H1 (cell line): ENCODE measurements around the gene RPSA. TPM values are rescaled to one million over a fixed set of nuclear protein-coding genes. Genes with fewer than 3 reads are reported as not detected.

Source experiments
- CTCF ChIA-PET: fragments of 300-600 bp; sonication (Branson Sonifier 250); formaldehyde crosslinking; loops from one replicate; lab custom pipeline; 2021; ENCODE audit not compliant: partially characterized antibody; lab: Charles Lee
- POLR2A ChIA-PET: fragments of 300-600 bp; sonication (Branson Sonifier 250); formaldehyde crosslinking; loops from one replicate; lab custom pipeline; 2021; ENCODE audit warnings: inconsistent platforms; ENCODE audit not compliant: partially characterized antibody; lab: Charles Lee
- DNase-seq, 2 experiments: peaks; one replicate each; pipeline versions ENCODE4 v3.0.0 to v3.0.0-alpha.2; 2010 to 2022; ENCODE audit warnings: low spot score in 2 of 2, low read depth in 1 of 2, mixed read lengths in 1 of 2
- FAIRE-seq: peaks from 2 replicates; lab custom pipeline; 2011; peaks lifted over from hg19 to GRCh38; lab: Jason Lieb, UNC
- H2AFZ ChIP-seq: 2 replicates; pipeline ENCODE4 v1.8.1; 2012; ENCODE audit warnings: low read length, inconsistent platforms
- H2AK5ac ChIP-seq: 2 replicates; pipeline ENCODE4 v1.6.1; 2013; ENCODE audit warnings: low read depth, low read length
- H2BK120ac ChIP-seq: replicated peaks from 2 replicates; pipeline ENCODE3; 2013; ENCODE audit warnings: low read depth, low read length, inconsistent platforms
- H2BK12ac ChIP-seq: 2 replicates; pipeline ENCODE4 v1.6.1; 2013; ENCODE audit warnings: low read depth, low read length
- H2BK15ac ChIP-seq: 2 replicates; pipeline ENCODE4 v1.6.1; 2013; ENCODE audit warnings: low read length
- H2BK20ac ChIP-seq: 2 replicates; pipeline ENCODE4 v1.6.1; 2013; ENCODE audit warnings: low read length
- H2BK5ac ChIP-seq: 2 replicates; pipeline ENCODE4 v1.6.1; 2013; ENCODE audit warnings: low read depth, low read length
- H3K14ac ChIP-seq: 2 replicates; pipeline ENCODE4 v1.6.1; 2013; ENCODE audit warnings: inconsistent platforms; ENCODE audit not compliant: insufficient read length
- H3K18ac ChIP-seq: 2 replicates; pipeline ENCODE4 v1.6.1; 2013; ENCODE audit warnings: low read length; ENCODE audit errors: extremely low read depth
- H3K23ac ChIP-seq: 2 replicates; pipeline ENCODE4 v1.6.1; 2013; ENCODE audit warnings: inconsistent platforms; ENCODE audit not compliant: insufficient read length
- H3K23me2 ChIP-seq: 2 replicates; pipeline ENCODE4 v1.6.1; 2013; ENCODE audit warnings: low read depth, low read length
- H3K27ac ChIP-seq: 2 replicates; pipeline ENCODE4 v1.6.1; 2011; ENCODE audit warnings: low read depth, low read length, inconsistent platforms
- H3K27me3 ChIP-seq, 4 experiments: replicated peaks in 1 of 4; 1 replicate in 1 of 4; 2 replicates in 3 of 4; pipeline versions ENCODE4 v1.6.1 to v1.8.1; 2011 to 2013; ENCODE audit warnings: low read length in 3 of 4, mild to moderate bottlenecking in 3 of 4, inconsistent platforms in 2 of 4, mixed read lengths in 2 of 4, moderate library complexity in 1 of 4; ENCODE audit not compliant: control insufficient read depth in 3 of 4, insufficient read depth in 3 of 4; ENCODE audit errors: extremely low read depth in 1 of 4
- H3K36me3 ChIP-seq, 4 experiments: 2 replicates each; pipeline versions ENCODE4 v1.6.1 to v1.8.1; 2011 to 2013; ENCODE audit warnings: mild to moderate bottlenecking in 4 of 4, low read length in 3 of 4, moderate library complexity in 2 of 4, control low read depth in 1 of 4, inconsistent platforms in 1 of 4; ENCODE audit not compliant: insufficient read depth in 4 of 4, control insufficient read depth in 2 of 4
- H3K4ac ChIP-seq: replicated peaks from 2 replicates; pipeline ENCODE3; 2013; ENCODE audit warnings: low read length, low read depth, mixed read lengths, inconsistent platforms; ENCODE audit not compliant: insufficient read length
- H3K4me1 ChIP-seq, 4 experiments: replicated peaks in 1 of 4; 1 replicate in 1 of 4; 2 replicates in 3 of 4; pipeline versions ENCODE4 v1.6.1 to v1.8.1; 2011 to 2013; ENCODE audit warnings: low read length in 3 of 4, inconsistent platforms in 2 of 4, mixed read lengths in 1 of 4; ENCODE audit not compliant: insufficient read depth in 4 of 4, control insufficient read depth in 3 of 4
- H3K4me2 ChIP-seq, 2 experiments: 2 replicates each; pipeline versions ENCODE4 v1.6.1 to v1.8.1; 2011 to 2013; ENCODE audit warnings: low read depth in 2 of 2, low read length in 2 of 2, control low read depth in 1 of 2, inconsistent platforms in 1 of 2, mild to moderate bottlenecking in 1 of 2; ENCODE audit not compliant: insufficient read depth in 1 of 2
- H3K4me3 ChIP-seq, 4 experiments: fragments of 200-600, 300-600 bp in 1 of 4; sonication (generic), shearing (Covaris generic), sonication (Bioruptor Twin) in 1 of 4; 2 replicates each; pipeline versions ENCODE4 v1.5.1 to v1.8.1; 2011 to 2016; ENCODE audit warnings: low read length in 4 of 4, low read depth in 3 of 4, control low read depth in 2 of 4, inconsistent platforms in 2 of 4, mild to moderate bottlenecking in 2 of 4, mixed read lengths in 1 of 4, moderate library complexity in 1 of 4; ENCODE audit not compliant: insufficient read depth in 2 of 4; ENCODE audit errors: extremely low read depth in 1 of 4
- H3K56ac ChIP-seq: replicated peaks from 2 replicates; pipeline ENCODE3; 2013; ENCODE audit warnings: low read depth, mild to moderate bottlenecking, mixed read lengths, low read length, inconsistent platforms; ENCODE audit not compliant: insufficient read length
- H3K79me1 ChIP-seq: 2 replicates; pipeline ENCODE4 v1.6.1; 2013; ENCODE audit warnings: low read depth, low read length, control low read depth
- H3K79me2 ChIP-seq, 2 experiments: 2 replicates each; pipeline versions ENCODE4 v1.6.1 to v1.8.1; 2012 to 2013; ENCODE audit warnings: low read length in 2 of 2, mild to moderate bottlenecking in 2 of 2, inconsistent platforms in 1 of 2; ENCODE audit not compliant: insufficient read depth in 2 of 2, control insufficient read depth in 1 of 2
- H3K9ac ChIP-seq, 4 experiments: replicated peaks in 1 of 4; 1 replicate in 1 of 4; 2 replicates in 3 of 4; pipeline versions ENCODE4 v1.6.1 to v1.8.1; 2011 to 2013; ENCODE audit warnings: low read depth in 3 of 4, low read length in 3 of 4, control low read depth in 2 of 4, mild to moderate bottlenecking in 2 of 4, moderate library complexity in 2 of 4, inconsistent platforms in 1 of 4; ENCODE audit errors: extremely low read depth in 1 of 4
- H3K9me3 ChIP-seq, 2 experiments: 2 replicates each; pipeline versions ENCODE4 v1.6.1 to v1.8.1; 2012 to 2013; ENCODE audit warnings: mild to moderate bottlenecking in 2 of 2, moderate library complexity in 2 of 2, control low read depth in 1 of 2, inconsistent platforms in 1 of 2, low read depth in 1 of 2, low read length in 1 of 2, mixed read lengths in 1 of 2; ENCODE audit not compliant: insufficient read depth in 2 of 2
- H4K20me1 ChIP-seq, 2 experiments: replicated peaks in 1 of 2; 2 replicates each; pipeline versions ENCODE3 to v1.8.1; 2011 to 2013; ENCODE audit warnings: inconsistent platforms in 2 of 2, low read length in 2 of 2, mild to moderate bottlenecking in 1 of 2; ENCODE audit not compliant: insufficient read depth in 2 of 2, control insufficient read depth in 1 of 2
- H4K5ac ChIP-seq: 2 replicates; pipeline ENCODE4 v1.6.1; 2013; ENCODE audit warnings: low read length, low read depth, mixed read lengths, inconsistent platforms; ENCODE audit not compliant: insufficient read length
- H4K8ac ChIP-seq: 2 replicates; pipeline ENCODE4 v1.8.0; 2013; ENCODE audit warnings: mild to moderate bottlenecking, moderate library complexity, low read length, inconsistent platforms; ENCODE audit not compliant: insufficient read depth; ENCODE audit errors: extremely low read depth
- H4K91ac ChIP-seq: replicated peaks from 2 replicates; pipeline ENCODE3; 2013; ENCODE audit warnings: low read length, mixed read lengths, inconsistent platforms; ENCODE audit not compliant: insufficient read length
- GTF2F1 ChIP-seq: IDR thresholded peaks from 2 replicates; pipeline ENCODE4 v1.6.1; 2012; ENCODE audit warnings: low read depth, low read length, improper control_type of control experiment, borderline replicate concordance
- POLR2A ChIP-seq, 2 experiments: IDR thresholded peaks; 1 replicate in 1 of 2; 2 replicates in 1 of 2; pipeline ENCODE4 v1.6.1; 2011; ENCODE audit warnings: low read depth in 2 of 2, low read length in 2 of 2, mild to moderate bottlenecking in 2 of 2; ENCODE audit errors: control extremely low read depth in 1 of 2
- POLR2AphosphoS5 ChIP-seq: IDR thresholded peaks from 2 replicates; pipeline ENCODE4 v1.6.1; 2011; ENCODE audit warnings: low read depth, low read length
- WGBS, 2 experiments: shearing (Covaris generic) in 1 of 2; methylation state at CpG; one replicate each; pipeline versions ENCODE4 v1.1.6 to v1.1.7; 2013 to 2015; ENCODE audit warnings: low lambda C conversion rate in 2 of 2, mixed read lengths in 2 of 2, inconsistent platforms in 1 of 2, low coverage in 1 of 2, missing lambda C conversion rate in 1 of 2; ENCODE audit not compliant: insufficient replicate concordance in 2 of 2, insufficient coverage in 1 of 2, insufficient read length in 1 of 2; ENCODE audit errors: extremely low coverage in 1 of 2, missing lambda C conversion rate in 1 of 2; 5-methylcytosine and 5-hydroxymethylcytosine counted together
- polyA plus RNA-seq, 7 experiments: library from polyadenylated mRNA; depleted of rRNA in 3 of 7; stranded (reverse) in 5 of 7; unstranded in 2 of 7; fragments of >200 nt in 5 of 7; fragments of 200-250 nt in 2 of 7; gene quantifications; 1 replicate in 5 of 7; 2 replicates in 1 of 7; 4 replicates in 1 of 7; pipeline versions ENCODE4 v1.2.1 to v1.2.3, GENCODE V29; 2011 to 2013; ENCODE audit warnings: missing spikeins in 2 of 7, mixed read lengths in 2 of 7
- total RNA-seq: library from RNA; stranded (reverse); fragmentation: NEBNext Ultra II Directional; extraction: Animal tissue kit (Norgen Biotek cat#: 25700); gene quantifications from 2 replicates; pipeline ENCODE4 v1.2.1, GENCODE V29; 2021

The RPSA gene
- total and polyA plus RNA-seq, 2 of the 8 experiments (the other 6 are each of a cell fraction or from before 2014, with no cell fraction given), result 2,661 to 7,468 TPM

- H3K4me1 ChIP-seq, result peaks cover 6 to 10% (median 9%) of the 10 kb centered on the region in 4 experiments
- H2BK120ac ChIP-seq, result no peak overlapping the region
- peak overlapping the region; percentile 61; the same call in 1 of the 2 replicates for H3K27ac ChIP-seq
- no peaks in the 10 kb centered on the region for H3K27me3 ChIP-seq
- H3K4ac ChIP-seq, result no peak overlapping the region
- POLR2A ChIA-PET, result interaction anchor here (0.6 to 18.6 kb wide), 11 partner anchors 15 to 1061 kb away, joined by 3 to 771 read pairs (median 5); partner anchors contain the start of genes RPSA and SLC25A38
- no peak overlapping the region for H2BK12ac ChIP-seq
- no peak overlapping the region for H3K56ac ChIP-seq
- no peak overlapping the region for H2BK20ac ChIP-seq
- H3K23me2 ChIP-seq, result peaks cover 9% of the 10 kb centered on the region
- peak overlapping the region in 1 of 4 experiments; percentile 28; a peak in 2 of 7 replicates for H3K9ac ChIP-seq
- no peak overlapping the region for H4K91ac ChIP-seq
- H2AFZ ChIP-seq, result no peak overlapping the region
- FAIRE-seq, result no peak
- H2BK15ac ChIP-seq, result no peak overlapping the region
- H3K23ac ChIP-seq, result no peak overlapping the region
- peaks cover 8 to 38% of the 10 kb centered on the region in 2 experiments; a peak in 3 of 4 replicates for H3K79me2 ChIP-seq
- no peak overlapping the region for H4K5ac ChIP-seq
- H3K18ac ChIP-seq, result no peak overlapping the region
- DNase-seq, result no peak
- no peak for TF ChIP-seq GTF2F1
- TF ChIP-seq POLR2AphosphoS5, result peak; percentile 87
- TF ChIP-seq POLR2A (IDR thresholded peaks at IDR 0.05; ENCODE audit: control extremely low read depth in 1 of 2, low read depth in 2 of 2, low read length in 2 of 2), result peak in 1 of 2 experiments; percentile 57; a peak in 1 of 3 replicates
- TF ChIP-seq, all 59 proteins: peak for 2
- H2AK5ac ChIP-seq, result no peak overlapping the region
- peak overlapping the region; percentile 55; the same call in 1 of the 2 replicates for H2BK5ac ChIP-seq
- H4K8ac ChIP-seq, result no peak overlapping the region
- peaks cover 35 to 77% (median 56%) of the 10 kb centered on the region in 4 experiments for H3K36me3 ChIP-seq
- peaks cover 22 to 23% of the 10 kb centered on the region in 2 experiments for H4K20me1 ChIP-seq
- peak overlapping the region in 1 of 4 experiments; percentile 27; a peak in 4 of 8 replicates for H3K4me3 ChIP-seq
- WGBS, 2 experiments, result 92% methylated on average over 7 of the region's 7 CpGs; no CpG with 5 or more reads in 1 of the 2 experiments
- CTCF ChIA-PET, result interaction anchor here (0.6 to 4.3 kb wide), 6 partner anchors 7 to 925 kb away, joined by 3 to 30 read pairs (median 6); no protein-coding TSS in a partner anchor
- H3K4me2 ChIP-seq, result peak overlapping the region; percentile 38 to 95; a peak in 3 of 4 replicates
- H3K14ac ChIP-seq, result no peak overlapping the region
- H3K9me3 ChIP-seq, result no peaks in the 10 kb centered on the region
- H3K79me1 ChIP-seq, result 0 out of 2 replicates have a peak, but pooled peaks cover 6% of the 10 kb centered on the region
Observed at GRCh38 chr3:39409514-39410136, 3.1 kb downstream of the RPSA start.
